OCI-LY1 (cell line): ENCODE results near the gene CKB.

Experiments used
- H2AFZ ChIP-seq: fragments of 200-600 bp; sonication (generic), shearing (Covaris generic); 2 replicates; pipeline ENCODE4 v1.6.0; 2014; ENCODE audit warnings: antibody characterized with exemption, mild to moderate bottlenecking, low read length
- H3F3A ChIP-seq: fragments of 200-600 bp; sonication (generic), shearing (Covaris generic); 2 replicates; pipeline ENCODE4 v1.6.0; 2014; ENCODE audit warnings: mild to moderate bottlenecking, antibody characterized with exemption, low read length, moderate library complexity; ENCODE audit not compliant: insufficient read depth
- H3K27ac ChIP-seq: fragments of 200-600 bp; sonication (generic); 2 replicates; pipeline ENCODE4 v1.5.1; 2014; ENCODE audit warnings: low read length, mixed run types, mild to moderate bottlenecking, low read depth; ENCODE audit not compliant: poor library complexity, severe bottlenecking
- H3K27me3 ChIP-seq: fragments of 200-600 bp; sonication (generic); 2 replicates; pipeline ENCODE4 v1.6.0; 2014; ENCODE audit warnings: antibody characterized with exemption, mild to moderate bottlenecking, low read length, moderate library complexity; ENCODE audit not compliant: insufficient read depth
- H3K36me3 ChIP-seq: fragments of 200-600 bp; sonication (generic); 2 replicates; pipeline ENCODE4 v1.6.1; 2014; ENCODE audit warnings: mild to moderate bottlenecking, antibody characterized with exemption, low read length, moderate library complexity, mixed read lengths; ENCODE audit not compliant: insufficient read depth
- H3K4me1 ChIP-seq: fragments of 200-600 bp; sonication (generic); 2 replicates; pipeline ENCODE4 v1.5.1; 2014; ENCODE audit warnings: mild to moderate bottlenecking, low read length, moderate library complexity; ENCODE audit not compliant: insufficient read depth, severe bottlenecking
- H3K4me2 ChIP-seq: fragments of 200-600 bp; sonication (generic), shearing (Covaris generic); 2 replicates; pipeline ENCODE4 v1.6.1; 2014; ENCODE audit warnings: low read length
- H3K4me3 ChIP-seq: fragments of 200-600 bp; sonication (generic); 2 replicates; pipeline ENCODE4 v1.5.1; 2014; ENCODE audit warnings: low read length, low read depth, mild to moderate bottlenecking, mixed read lengths; ENCODE audit not compliant: poor library complexity, severe bottlenecking
- H3K79me2 ChIP-seq: fragments of 200-600 bp; shearing (Covaris generic); 2 replicates; pipeline ENCODE4 v1.6.1; 2016; ENCODE audit warnings: mixed run types, low read length, mixed read lengths; ENCODE audit not compliant: insufficient read depth
- H3K9ac ChIP-seq: fragments of 200-600 bp; sonication (generic), shearing (Covaris generic); 2 replicates; pipeline ENCODE4 v1.6.1; 2014; ENCODE audit warnings: mild to moderate bottlenecking, low read length, mixed read lengths
- H3K9me2 ChIP-seq: fragments of 200-600 bp; sonication (generic), shearing (Covaris generic); 2 replicates; pipeline ENCODE4 v1.6.1; 2014; ENCODE audit warnings: low read depth, mild to moderate bottlenecking, low read length, mixed read lengths
- H3K9me3 ChIP-seq: fragments of 200-600 bp; shearing (Covaris generic); 2 replicates; pipeline ENCODE4 v1.6.1; 2014; ENCODE audit warnings: low read length, mixed read lengths
- H4K20me1 ChIP-seq: fragments of 200-600 bp; sonication (generic), shearing (Covaris generic); 2 replicates; pipeline ENCODE4 v1.6.0; 2016; ENCODE audit warnings: mild to moderate bottlenecking, low read length; ENCODE audit not compliant: insufficient read depth
- CTCF ChIP-seq: fragments of 200-600 bp; sonication (generic), shearing (Covaris generic); IDR thresholded peaks from 2 replicates; pipeline ENCODE4 v1.5.1; 2017; ENCODE audit warnings: mild to moderate bottlenecking, antibody characterized with exemption, low read length, moderate library complexity, mixed read lengths
- EZH2 ChIP-seq: fragments of 200-600 bp; sonication (generic), shearing (Covaris generic); IDR thresholded peaks from 2 replicates; pipeline ENCODE4 v1.8.0; 2017; ENCODE audit warnings: borderline replicate concordance, mixed run types, mild to moderate bottlenecking, antibody characterized with exemption, low read length, moderate library complexity, mixed read lengths

CKB gene

GRCh38 chr14:103510724-103511693 is 11.6 kb downstream of the CKB start:
- no peaks in the 10 kb centered on the region for H3K4me1 ChIP-seq
- no peak overlapping the region for H3K4me3 ChIP-seq
- no peak overlapping the region for H3K27ac ChIP-seq
- no peaks in the 10 kb centered on the region for H4K20me1 ChIP-seq
- no peaks in the 10 kb centered on the region for H3K27me3 ChIP-seq
- H3K9ac ChIP-seq: no peak overlapping the region
- H3K9me2 ChIP-seq: no peaks in the 10 kb centered on the region
- H3K79me2 ChIP-seq: no peaks in the 10 kb centered on the region
- H3F3A ChIP-seq: no peaks in the 10 kb centered on the region
- H3K9me3 ChIP-seq: no peaks in the 10 kb centered on the region
- H3K4me2 ChIP-seq: no peak overlapping the region
- H2AFZ ChIP-seq: no peak overlapping the region
- H3K36me3 ChIP-seq: no peaks in the 10 kb centered on the region
- TF ChIP-seq EZH2 (no peak), CTCF (no peak)

DNA sequence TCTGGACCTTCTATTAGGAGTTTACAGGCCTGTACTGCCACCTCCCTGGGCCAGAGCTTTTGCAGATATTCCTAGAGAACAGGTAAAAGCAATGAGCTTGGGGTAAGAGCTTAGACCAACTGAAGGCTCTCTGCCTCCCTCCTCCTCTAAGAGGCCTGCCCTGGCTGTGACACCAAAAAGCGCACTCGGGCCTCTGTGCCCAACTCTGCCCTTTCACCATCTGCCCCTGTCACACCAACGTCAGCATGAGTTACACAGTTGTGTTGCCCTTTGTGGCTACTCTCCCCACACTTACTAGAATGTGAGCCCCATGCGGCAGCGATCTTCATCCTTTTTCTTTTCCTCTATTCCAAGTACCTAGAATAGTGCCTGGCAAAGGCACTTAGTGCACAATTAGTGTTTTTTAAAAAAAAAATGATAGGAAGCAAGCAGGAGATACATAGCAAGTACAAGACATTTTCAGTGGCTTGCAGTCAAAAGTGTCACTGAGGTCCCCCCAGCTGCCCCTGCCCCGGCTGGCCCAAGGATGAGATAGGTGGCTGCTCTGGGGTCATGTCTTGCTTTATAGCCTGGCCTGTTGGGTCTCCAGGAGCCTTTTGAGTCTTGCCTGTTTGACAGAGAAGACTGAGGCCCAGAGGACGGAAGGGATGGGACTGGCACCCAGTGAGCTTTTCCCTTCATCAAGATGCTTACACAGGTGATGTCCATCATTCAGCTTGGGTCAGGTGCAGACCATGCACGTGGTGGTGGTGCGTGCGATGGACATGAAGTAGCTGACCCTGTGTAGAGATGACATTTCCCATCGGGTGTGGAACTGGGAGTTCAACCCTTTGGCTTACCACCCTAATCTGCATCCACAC is 12.5 kb downstream of the CKB start:
- Histone ChIP-seq H3K9me2 (no peaks in the 10 kb centered on the region), H3K9me3 (no peaks in the 10 kb centered on the region), H3K36me3 (peaks cover under 1% of the 10 kb centered on the region), H3K4me2 (no peak overlapping the region), H3K4me1 (no peaks in the 10 kb centered on the region), H3K79me2 (no peaks in the 10 kb centered on the region), H4K20me1 (no peaks in the 10 kb centered on the region), H3K9ac (no peak overlapping the region), H3K4me3 (no peak overlapping the region), H3K27me3 (no peaks in the 10 kb centered on the region), H2AFZ (no peak overlapping the region), H3K27ac (no peak overlapping the region), H3F3A (no peaks in the 10 kb centered on the region)
- no peak for TF ChIP-seq CTCF
- TF ChIP-seq EZH2: no peak

- Histone ChIP-seq H3K4me3 (no peak overlapping the region), H3K27me3 (no peaks in the 10 kb centered on the region), H4K20me1 (no peaks in the 10 kb centered on the region), H3K27ac (no peak overlapping the region), H3K79me2 (no peaks in the 10 kb centered on the region), H3K4me1 (no peaks in the 10 kb centered on the region), H3K9ac (no peak overlapping the region), H3K9me3 (no peaks in the 10 kb centered on the region), H3K9me2 (no peaks in the 10 kb centered on the region), H3K4me2 (no peak overlapping the region), H3F3A (no peaks in the 10 kb centered on the region), H2AFZ (no peak overlapping the region), H3K36me3 (peaks cover 12% of the 10 kb centered on the region)
- TF ChIP-seq CTCF (no peak), EZH2 (no peak)
Observed at GRCh38 chr14:103508521-103509329, 13.9 kb downstream of the CKB start.
